Stimulated activated CD4-positive, alpha-beta T cell treated with anti-CD3 and anti-CD28 coated beads, TNF-alpha, amount 100 ng/mL, for 48 hours (primary cell): ENCODE measurements around the gene GLTP.
A peak's percentile ranks its signal among the peaks of the same experiment; 100 is the strongest.
"Not testable (repeated sequence)": the region's sequence is repeated elsewhere in the genome, so short reads cannot be mapped to it uniquely, and the experiment has no call there.

Experiments
- DNase-seq, 3 donors: peaks; one replicate each; pipeline ENCODE4 v3.0.0-alpha.2; 2020; ENCODE audit warnings: low read depth in 3 of 3

Gene GLTP

DNA sequence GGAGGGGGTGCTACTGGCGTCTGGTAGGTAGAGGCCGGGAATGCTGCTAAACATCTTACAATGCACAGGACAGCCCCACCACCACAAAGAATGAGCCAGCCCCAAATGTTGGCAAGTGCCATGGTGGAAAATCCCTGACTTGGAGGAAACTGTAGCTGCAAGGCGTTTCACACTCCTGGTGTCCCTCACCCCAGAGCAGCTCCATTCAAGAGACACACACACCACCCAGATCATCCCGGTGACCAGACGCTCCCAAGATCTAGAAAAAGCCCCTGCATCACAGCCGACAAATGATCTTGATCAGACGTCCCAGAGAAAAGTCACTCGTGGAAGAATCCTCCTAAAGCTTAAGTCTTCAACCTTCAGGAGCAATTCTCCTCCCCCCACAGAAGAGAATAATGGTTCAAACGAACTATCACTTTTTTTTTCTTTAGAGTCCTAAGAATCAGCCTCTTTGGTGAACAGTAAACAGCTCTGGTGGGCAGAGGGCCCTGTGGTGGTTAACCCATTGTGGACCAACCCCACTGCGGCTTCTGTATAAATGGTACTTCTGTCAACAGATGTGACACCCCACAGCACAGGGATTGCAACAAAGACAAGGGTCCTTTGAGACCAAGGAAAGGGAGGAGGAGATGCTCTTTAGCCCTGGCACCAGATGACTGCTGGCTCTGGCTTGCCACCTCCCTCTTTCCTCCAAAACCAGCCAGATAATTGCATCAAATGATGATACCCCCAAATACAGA, 2.7 kb downstream of the GLTP start:
- DNase-seq, result no peak

DNA sequence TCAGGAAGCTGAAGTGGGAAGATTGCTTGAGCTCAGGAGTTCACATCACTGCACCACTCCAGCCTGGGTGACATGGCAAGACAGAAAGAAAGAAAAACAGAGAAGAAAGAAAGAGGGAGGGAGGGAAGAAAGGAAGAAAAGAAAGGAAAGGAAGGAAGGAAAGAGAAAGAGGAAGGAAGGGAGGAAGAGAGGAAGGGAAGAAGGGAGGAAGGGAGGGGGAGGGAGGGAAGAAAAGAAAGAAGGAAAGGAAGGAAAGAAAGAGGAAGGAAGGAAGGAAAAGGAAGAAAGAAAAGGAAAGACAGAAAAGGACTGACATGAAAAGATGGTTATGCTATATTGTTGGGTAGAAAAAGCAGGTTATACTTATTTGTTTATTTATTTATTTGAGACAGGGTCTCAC, 3.9 kb downstream of the GLTP start:
- DNase-seq, result no peak

DNA sequence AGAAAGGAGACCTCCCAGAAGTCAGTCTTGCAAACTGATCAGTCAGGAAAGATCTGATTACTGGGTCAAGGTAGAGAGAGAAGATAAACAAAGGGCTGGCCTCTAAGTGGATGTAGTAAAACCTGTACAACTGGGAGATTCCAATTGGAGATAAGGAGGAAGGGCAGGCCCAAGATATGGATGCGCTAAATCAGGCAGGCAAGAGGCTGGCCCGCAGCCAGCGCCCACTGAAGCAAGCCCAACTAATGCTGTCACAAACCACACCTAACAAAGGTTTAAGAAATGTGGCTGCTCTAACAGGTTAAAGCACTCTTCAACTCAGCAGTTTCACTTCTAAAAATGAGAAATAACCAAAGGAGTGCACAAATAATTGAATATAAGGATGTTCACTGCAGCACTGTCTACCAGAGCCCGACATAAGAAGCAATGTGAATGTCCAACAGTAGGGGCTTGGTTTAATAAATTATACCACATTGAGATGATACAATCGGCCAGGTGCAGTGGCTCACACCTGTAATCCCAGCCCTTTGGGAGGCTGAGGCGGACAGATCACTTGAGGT, 4.7 kb downstream of the GLTP start:
- DNase-seq, result no peak

DNA sequence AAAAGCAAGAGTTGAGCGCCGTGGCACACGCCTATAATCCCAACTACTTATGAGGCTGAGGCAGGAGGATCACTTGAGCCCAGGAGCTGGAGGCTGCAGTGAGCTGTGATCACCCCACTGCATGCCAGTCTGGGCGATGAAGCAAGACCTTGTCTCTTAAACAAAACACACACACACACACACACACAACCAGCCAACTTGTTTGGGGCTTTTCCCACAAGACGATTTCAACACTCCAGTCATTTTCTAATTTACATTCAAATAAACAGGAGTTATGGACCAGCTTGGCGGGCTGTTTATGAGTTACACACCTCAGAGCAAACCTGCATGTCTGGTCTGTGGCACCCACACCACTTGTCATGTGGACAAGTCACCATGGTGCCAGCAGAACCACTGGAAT, 6.7 kb downstream of the GLTP start:
- no peak for DNase-seq

DNA sequence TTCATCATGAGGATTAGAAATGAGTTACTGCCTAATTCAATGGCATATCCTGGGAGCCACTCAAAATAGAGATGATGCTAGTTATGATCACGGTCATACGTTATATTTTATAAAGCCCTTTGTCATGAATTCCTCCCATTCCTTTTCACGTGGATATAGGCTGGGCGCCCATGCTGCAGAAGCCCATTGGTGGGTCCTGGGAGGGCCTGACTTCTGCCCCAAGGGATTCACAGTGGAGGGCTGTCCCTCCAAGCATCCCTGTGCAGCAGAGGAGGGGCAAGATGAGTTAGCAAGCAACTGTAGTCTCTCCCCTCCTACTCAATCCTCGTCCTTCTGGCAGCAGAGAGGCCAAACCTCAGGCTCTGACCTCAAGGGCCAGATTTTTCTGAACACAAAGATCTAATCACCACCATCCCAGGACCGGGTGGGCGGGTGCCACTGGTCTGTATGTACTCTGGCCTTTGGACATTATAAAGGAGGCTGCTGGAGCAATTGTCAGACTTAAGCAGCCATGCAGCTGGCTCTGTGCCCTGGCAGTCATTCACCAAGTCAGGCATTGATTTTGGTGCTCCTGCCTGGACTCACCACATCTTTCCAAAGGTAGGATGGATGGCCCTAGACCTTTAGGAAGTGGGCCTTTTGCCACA, 8.6 kb downstream of the GLTP start:
- DNase-seq, result no peak

DNA sequence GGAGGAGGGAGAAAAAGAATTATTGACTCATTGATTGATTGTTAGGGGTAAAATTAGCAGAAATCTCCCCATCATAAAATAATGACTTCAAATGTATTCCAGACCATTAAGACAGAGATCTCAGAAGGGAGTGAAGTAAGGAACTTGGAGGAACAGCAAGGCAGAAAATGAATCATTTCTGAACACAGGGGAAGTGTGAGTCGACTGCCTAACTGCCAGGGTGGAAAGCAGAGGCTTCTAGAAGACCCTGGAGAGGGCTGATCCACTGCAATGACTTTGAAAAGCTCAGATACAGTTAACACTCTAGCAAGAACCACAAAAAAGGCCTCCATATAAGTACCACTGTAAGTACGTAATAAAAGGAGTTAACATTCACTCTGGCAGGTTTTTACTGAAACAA, 9.7 kb downstream of the GLTP start:
- no peak for DNase-seq

DNA sequence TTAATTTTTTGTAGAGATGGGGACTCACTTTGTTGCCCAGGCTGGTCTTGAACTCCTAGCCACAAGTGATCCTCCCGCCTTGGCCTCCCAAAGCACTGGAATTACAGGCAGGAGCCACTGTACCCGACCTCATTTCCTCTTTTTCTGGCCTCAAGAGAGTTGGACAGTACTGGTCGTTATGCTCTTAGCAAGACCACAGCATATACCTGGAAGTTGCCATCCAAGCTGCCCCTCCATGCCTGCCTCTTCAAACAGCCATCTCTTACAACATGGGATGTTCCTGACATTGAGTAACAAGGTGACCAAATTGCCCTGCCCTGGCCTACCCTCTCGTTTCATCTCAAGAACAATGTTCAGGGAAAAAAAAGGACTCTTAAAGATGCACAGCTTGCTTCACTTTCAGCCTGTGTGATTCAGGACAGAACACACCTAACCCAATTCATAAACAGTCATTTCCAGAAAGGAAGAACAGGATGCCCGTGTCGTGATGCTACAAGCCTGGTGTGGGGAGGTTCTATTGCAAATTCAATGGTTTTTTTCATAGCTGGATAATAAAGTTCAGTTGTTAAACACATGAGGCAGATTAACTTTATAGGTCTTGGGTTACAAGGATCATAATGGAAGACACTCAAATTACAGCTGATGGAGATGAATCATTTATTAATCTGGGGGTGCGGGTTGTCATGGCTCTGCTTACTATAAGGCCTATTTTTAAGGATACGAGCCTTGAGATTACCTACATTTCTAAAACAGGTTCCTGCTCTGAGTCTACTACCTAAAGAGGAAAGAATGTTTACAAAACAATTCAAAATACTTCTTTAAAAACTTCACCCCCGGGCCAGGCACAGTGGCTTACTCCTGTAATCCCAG, 11.9 kb downstream of the GLTP start:
- no peak for DNase-seq

DNA sequence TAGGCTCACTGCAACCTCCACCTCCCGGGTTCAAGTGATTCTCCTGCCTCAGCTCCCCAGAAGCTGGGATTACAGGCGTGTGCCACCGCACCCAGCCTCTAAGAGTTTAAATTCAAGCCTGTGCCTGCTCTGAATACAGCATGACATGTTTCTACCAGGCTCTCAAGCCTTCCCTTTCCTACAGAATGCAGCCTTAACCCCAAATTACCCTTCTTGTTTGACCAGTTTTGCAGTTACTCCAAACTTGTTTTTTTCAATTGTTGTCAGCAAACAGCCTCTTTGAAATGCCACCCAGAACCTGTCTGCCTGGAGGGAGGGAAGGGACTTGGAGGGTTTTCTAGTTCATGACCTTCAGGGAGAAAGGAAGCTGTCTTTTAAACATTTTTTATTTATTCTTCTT, 15.4 kb downstream of the GLTP start:
- DNase-seq, result no peak

DNA sequence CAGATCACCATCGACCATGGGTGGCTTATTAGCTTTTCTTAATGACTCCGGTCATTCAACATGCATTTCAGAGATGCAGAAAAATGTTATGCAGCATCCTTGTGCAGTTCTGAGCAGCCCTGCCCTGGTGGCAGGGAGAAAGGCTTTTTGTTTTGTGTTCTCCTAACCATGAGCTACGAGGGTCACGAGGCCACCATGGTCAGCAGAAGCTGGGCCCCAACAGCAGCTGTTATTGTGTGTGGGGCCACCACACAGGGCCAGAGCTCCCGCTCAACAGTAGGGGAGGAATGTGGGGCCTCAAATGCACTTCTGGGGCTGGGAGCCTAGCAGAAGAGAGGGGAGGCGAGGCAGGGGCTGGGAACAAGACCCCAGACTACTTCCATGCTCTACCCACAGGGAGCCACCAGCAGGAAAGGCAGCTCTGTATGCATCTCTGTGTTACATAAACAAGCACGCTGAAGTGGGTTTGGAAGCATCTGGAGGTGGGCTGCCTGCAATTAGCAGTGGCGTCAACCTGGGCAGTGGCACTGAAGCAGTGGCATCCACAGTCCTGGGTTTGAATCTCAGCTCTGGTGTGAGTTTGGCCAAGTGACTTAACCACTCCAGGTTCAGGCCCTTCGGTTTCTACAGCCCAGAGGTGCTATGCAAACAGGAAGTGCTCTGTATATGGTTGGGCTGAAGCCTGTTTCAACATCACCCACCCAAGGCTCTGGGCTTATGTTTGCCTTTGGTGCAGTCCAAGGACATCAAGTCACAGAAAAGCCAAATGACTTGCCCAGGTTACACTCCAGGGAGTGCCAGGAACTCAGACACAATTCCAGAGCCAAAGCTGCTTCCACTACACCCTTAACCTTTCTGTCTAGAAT, 16.3 kb downstream of the GLTP start:
- no peak for DNase-seq

DNA sequence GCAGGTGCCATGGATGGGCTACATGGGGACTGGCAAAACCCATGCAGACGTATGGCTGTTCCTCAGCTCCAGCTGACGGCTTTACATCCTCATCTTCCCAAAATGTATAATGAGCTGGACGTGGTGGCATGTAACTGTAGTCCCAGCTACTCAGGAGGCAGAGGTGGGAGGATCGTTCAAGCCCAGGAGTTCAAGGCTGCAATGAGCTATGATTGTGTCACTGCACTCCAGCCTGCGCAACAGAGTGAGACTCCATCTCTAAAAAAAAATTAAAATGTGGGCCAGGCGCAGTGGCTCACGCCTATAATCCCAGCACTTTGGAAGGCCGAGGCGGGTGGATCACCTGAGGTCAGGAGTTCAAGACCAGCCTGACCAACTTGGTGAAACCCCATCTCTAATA, 17.9 kb downstream of the GLTP start:
- DNase-seq, result not testable (repeated sequence)

DNA sequence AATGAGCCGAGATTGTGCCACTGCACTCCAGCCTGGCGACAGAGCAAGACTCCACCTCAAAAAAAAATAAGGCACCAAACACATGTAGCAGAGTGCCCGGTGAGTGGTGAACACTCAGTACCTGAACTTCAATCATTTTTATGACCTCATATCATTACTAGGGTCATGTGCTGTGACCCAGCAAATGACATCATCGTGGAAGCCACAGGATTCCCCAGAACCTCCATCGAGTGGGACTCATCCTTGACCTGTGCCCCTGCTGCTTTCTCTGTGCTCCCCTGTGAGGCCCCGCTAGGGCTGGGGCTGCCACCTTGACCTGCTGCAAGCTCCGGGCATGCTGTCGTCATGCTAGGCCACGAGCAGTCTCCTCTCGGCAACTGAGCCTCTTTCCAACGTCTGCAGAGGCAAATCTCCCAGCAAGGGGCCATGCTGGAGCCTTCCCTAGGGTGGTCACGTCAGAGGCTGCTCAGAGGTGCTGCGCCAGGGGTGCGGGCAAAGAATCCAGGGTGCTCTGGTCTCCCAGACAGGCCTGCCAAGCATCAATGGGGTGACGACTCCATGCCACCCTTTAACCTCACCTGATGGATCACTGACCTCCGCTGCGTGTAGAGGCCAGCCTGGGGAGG, 18.5 kb downstream of the GLTP start:
- DNase-seq, result no peak

DNA sequence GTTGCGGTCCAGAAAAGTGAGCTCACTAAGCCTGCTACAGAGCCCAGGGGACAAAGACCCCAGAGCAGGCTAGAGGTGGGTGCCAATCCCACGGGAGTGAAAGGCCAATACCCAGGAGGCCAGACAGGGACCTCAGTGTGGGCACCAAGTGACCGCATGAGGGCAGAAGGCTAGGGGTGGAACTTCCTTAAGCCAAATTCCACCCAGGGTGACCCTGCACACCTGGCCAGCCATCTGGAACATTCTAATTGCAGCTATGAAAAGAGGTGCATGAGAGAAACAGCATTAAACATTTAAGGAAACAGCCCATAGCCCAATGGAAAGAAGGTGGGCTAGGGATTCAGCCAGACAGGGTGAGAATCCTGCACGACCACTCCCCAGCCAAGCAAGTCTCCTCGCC, 19.4 kb downstream of the GLTP start:
- DNase-seq, result no peak

DNA sequence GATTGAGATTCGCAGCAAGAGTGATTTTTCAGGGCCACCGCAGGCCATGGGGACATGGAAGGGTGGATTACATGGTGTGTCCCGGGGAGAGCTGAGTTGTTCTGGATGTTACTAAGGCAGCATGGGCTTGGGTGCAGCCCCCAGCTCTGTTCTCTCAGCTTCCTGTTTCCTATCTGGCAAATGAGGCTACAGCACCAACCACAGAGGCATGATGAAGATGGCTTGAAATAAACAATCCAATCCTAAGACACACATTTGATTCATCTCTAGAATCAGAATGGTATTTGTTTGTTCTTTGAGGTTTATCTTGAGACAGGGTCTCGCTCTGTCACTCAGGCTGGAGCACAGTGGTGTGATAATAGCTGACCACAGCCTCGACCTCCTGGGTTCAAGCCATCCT, 21.6 kb downstream of the GLTP start:
- no peak for DNase-seq

DNA sequence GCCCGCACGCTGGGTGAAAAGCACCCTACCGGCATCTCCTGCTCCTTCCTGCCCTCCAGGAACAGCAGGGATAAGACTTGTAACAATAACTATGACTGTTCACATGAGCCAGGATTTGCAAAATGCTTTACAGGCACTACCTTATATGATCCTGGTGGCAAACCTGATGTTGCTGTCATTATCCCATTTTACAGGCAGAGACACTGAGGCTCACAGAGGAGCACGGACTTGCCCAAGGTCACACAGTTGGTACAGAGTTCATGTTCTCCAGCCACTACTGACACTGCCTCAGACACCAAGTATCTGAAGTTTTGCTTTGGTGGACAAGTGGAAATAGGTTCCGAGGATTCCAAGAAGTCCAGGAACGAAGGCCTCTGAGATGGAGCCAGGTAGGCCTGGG, 22.6 kb downstream of the GLTP start:
- no peak for DNase-seq

DNA sequence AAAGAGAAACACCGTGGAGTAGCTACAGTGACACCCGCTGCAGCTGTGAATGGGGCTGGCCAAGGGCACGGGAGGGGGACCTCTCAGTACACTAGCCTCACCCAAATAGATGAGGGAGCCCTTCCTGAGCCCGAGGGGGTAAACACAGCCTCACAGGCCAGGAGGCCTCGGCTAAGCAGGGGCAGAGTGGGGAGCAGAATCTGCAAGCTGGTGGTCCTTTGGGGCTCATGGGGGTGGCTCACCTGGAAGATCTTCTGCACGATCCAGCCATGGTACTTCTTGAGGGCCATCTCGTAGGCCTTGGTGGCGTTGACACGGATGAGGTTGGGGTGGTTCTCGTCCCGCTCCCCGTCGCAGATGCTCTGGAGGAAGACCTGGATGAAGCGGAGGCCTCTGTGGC, 25.0 kb downstream of the GLTP start:
- no peak for DNase-seq

DNA sequence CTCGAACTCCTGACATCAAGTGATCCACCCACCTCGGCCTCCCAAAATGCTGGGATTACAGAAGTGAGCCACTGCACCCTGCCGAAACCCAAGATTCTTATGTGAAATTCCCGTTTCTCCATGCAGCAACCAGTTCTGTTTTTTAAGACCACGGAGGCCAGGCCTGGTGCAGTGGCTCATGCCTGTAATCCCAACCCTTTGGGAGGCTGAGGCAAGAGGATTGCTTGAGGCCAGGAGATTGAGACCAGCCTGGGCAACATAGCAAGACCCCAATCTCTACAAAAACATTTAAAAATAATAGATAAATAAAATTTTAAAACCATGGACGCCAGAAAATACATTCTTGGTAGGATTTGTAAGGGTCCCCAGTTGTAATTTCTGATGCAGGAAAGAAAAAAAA, 29.8 kb downstream of the GLTP start:
- not testable (repeated sequence) for DNase-seq

DNA sequence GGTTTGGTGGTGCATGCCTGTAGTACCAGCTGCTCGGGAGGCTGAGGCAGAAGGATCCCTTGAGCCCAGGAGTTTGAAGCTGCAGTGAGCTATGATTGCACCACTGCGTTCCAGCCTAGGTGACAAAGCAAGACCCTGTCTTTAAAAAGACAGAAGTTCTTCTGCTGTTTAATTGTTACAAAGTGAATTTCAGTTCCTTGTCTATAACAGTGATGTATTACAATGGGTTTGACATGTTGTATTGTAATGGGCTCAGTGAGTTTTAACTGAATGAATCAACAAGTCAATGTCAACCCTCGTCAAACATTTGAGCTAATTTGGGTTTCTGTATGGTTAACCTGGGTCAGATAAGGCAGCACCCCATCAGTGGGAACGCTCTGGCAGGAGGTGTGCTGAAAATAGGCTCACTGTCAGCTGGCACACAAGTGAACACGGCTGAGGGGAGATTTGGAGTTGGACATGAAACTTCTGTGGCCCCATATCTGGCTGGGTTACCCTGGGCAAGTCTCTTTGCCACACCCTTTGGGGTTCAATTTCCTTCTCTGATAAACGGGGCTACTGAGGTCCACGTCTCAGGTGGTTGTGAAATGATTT, 33.1 kb downstream of the GLTP start:
- no peak for DNase-seq

DNA sequence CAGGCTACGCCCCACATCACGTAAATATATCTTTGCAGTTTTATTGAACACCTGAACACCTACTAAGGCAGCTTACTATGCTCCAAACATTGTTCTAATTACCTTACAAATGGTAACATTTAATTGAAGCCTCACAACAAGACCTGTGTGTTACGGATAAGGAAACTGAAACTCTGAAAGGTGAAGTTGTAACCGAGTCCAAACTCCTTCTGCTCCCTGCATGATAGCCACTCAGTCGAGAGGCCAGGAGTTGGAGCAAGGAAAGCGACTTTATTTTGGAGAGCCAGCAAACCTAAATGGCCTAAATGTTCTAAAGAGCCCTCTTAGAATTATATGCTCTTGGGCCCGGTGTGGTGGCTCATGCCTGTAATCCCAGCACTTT, 34.5 kb downstream of the GLTP start:
- DNase-seq, result no peak

DNA sequence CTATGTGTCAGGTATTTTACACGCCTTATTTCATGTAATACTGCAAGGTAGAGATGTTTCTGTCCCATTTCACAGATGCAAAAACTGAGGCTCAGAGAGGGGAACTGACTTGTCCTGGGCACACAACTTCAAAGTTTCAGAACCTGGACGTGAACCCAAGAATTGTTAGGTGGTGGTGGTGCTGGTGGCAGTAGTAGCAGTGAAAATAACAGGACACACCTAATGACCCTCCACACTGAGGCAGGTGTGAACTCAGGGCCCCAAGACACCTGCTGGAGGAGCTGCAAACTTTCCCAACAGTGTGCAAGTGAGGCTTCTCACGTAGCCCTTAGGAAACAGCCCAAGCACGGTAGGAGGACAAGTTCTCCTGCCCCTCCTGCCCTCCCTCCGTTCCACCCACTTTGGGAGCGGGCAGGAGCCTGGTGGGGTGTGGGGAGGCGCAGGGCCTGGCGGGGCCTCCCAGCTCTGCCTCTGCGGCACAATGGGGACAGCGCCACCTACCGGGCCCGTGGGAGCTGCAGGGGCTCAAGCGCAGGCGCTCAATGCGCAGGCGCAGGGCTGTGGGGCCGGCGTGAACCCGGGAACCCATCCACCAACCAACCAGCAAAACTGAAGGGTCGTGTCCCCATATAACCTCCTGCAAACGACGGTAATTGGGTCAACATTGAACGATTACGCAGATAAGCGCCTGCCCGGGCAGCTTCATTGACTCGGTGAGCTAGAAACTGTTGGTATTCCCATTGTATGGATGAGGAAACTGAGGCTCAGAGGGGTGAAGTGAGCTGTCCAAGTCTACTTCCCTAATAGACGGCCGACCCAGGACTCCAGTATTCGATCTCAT, 35.1 kb downstream of the GLTP start:
- peak; percentile 80 to 90 (median 87) for DNase-seq

DNA sequence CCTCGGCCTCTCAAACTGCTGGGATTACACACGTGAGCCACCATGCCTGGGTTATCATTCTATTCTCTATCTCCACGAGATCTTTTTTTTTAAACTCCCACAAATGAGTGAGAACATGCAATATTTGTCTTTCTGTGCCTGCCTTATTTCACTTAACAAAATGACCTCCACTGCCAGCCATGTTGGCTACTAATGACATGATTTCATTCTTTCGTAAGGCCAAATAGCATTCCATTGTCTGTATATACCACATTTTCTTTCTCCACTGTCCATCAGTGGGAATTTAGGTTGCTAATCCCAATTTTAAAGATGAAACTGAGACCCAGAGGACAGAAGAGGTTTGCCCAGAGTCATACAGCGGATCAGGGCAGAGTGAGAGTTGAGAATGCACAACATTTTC, 36.2 kb downstream of the GLTP start:
- no peak for DNase-seq
